ENCODE measurements around the gene IL19.
A peak's percentile ranks its signal among the peaks of the same experiment; 100 is the strongest.

IL19 gene

DNA sequence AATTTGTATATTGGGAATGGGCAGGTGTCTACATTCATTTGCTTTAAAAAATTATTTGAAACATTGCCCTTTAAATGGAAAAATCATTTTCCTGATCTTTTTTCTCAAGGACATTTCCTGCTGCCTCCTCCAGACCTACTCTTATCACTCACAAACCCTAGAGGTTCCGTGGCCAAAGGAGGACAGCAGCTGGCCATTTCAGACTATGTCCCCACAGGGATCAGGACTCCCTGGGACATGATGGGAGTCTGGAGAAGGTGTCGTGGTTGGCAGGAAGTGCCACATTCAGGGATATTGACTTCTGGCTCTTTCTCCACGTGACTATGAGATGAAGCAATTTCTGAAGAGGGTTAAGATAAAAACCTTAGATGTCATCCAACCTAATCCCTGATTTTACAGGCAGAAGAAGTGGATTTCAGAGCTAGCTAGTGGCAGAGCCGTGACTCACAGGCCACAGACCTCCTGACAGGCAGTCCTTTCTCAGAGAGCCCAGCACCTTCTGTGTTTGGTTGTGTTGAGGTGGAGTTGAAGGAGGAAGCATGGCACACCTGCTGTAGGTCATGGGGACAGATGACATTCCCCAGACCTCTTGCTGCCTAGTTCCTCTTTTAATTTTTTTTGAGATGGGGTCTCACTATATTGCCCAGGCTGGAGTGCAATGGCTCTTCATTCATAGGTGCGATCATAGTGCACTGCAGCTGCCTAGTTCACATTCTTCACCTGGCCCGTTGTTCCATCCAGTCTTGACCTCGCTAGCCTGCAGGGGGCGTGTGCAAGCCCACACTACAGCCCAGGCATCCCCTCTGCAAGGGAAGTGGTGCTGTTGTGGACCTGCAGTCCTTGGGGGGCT lies 27.2 kb downstream of the IL19 start:
- Mint-ChIP-seq H3K27ac (peak overlapping the region; percentile 53), H3K4me3 (peak overlapping the region; percentile 44), H3K36me3 (peaks cover 8% of the 10 kb centered on the region), H3K9me3 (no peaks in the 10 kb centered on the region), H3K4me1 (peaks cover 68% of the 10 kb centered on the region)
- peak; percentile 39 for ATAC-seq
- no peak for DNase-seq (ENCODE audit: low spot score in 2 of 2)

DNA sequence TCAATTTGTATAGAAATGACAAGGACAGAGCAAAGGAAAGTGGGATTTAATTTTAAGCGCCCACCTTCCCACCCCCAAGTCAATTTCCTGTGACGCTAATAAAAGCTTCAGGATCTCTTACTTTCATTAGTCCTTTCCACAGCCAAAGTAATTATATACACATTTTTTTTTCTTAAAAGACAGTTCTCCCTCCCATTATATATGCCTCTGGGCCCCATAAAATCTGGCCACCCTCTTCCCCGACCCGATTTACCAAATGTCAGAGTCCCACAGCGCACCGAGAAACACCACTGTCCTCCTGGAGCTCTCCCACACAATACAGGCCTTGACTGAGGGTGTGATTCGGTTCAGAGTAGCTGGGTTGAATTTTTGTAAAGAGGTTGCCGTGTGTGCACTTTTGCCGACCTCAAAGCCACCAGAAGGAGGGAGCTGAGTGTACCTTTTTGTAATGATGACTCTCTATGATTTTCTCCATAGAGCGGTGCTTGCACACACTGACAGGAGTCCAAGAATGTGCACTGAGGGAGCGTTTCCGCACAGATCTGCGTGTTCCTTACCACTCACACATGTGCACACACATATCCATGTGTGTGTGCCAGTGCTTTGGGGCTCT lies 27.9 kb downstream of the IL19 start:
- peak; percentile 63 for ATAC-seq
- peaks cover 73% of the 10 kb centered on the region for H3K4me1 Mint-ChIP-seq
- peaks cover 15% of the 10 kb centered on the region for H3K36me3 Mint-ChIP-seq
- H3K27ac Mint-ChIP-seq, result peak overlapping the region; percentile 53
- peak overlapping the region; percentile 44 for H3K4me3 Mint-ChIP-seq
- DNase-seq (ENCODE audit: low spot score in 2 of 2), result no peak
- H3K9me3 Mint-ChIP-seq, result no peaks in the 10 kb centered on the region

- ATAC-seq, result no peak
- peaks cover 73% of the 10 kb centered on the region for H3K4me1 Mint-ChIP-seq
- H3K9me3 Mint-ChIP-seq, result no peaks in the 10 kb centered on the region
Observed at GRCh38 chr1:206799311-206799710, 28.7 kb downstream of the IL19 start.

DNA sequence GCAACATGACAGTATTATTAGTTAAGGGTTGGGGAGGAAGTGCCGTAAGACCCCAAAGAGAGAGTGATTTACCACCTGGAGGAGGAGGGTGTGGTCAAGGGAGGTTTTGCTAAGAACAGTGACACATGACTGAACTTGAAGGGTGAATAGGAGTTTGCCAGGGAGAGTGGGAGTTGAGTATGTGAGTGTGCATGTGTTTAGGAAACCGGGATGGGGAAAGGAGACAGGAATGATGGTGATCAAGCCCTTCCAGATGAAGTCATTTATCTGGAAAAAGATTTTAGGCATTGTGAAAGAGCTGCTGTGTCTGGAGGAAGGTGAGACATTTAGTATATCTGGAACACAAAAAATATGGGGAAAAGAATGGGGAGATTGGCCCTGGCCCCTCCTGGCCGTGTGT lies 29.8 kb downstream of the IL19 start:
- Mint-ChIP-seq H3K4me3 (no peak overlapping the region), H3K36me3 (peaks cover 15% of the 10 kb centered on the region), H3K4me1 (peaks cover 77% of the 10 kb centered on the region), H3K9me3 (no peaks in the 10 kb centered on the region), H3K27ac (no peak overlapping the region)
- DNase-seq (ENCODE audit: low spot score in 2 of 2), result no peak
- ATAC-seq, result no peak

More at GRCh38 chr1:206799311-206799710, 28.7 kb downstream of the IL19 start:
- no peak for DNase-seq (ENCODE audit: low spot score in 2 of 2)
- no peak overlapping the region for H3K27ac Mint-ChIP-seq
- H3K36me3 Mint-ChIP-seq, result peaks cover 15% of the 10 kb centered on the region
- no peak overlapping the region for H3K4me3 Mint-ChIP-seq

- no peak overlapping the region for H3K4me3 Mint-ChIP-seq
- H3K27ac Mint-ChIP-seq, result no peak overlapping the region
- ATAC-seq (no peak), DNase-seq (ENCODE audit: low spot score in 2 of 2) (no peak)
- peaks cover 15% of the 10 kb centered on the region for H3K36me3 Mint-ChIP-seq
- H3K4me1 Mint-ChIP-seq, result peaks cover 82% of the 10 kb centered on the region
- H3K9me3 Mint-ChIP-seq, result no peaks in the 10 kb centered on the region
Observed at GRCh38 chr1:206800891-206801290, 30.3 kb downstream of the IL19 start.

DNA sequence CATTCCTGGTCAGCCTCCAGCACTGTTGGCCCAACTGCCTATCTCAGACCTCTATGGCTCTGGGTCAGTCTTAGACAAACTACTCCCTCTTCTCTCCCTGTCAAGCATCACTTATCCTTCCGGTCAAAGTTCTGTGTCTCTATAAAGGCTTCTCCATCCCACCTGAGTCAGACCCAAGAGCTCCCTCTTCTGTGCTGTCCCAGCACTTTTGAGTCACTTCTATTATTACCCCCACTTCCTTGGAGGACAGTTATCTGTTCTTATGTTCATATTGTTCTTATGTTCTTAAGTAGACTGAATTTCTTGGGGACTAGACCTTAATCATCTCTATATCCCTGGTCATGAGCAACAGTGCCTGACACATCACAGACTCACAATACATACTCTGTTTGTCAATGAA lies 30.9 kb downstream of the IL19 start:
- H3K4me1 Mint-ChIP-seq, result peaks cover 88% of the 10 kb centered on the region
- DNase-seq (ENCODE audit: low spot score in 2 of 2) (no peak), ATAC-seq (no peak)
- no peak overlapping the region for H3K4me3 Mint-ChIP-seq
- H3K36me3 Mint-ChIP-seq, result peaks cover 15% of the 10 kb centered on the region
- H3K9me3 Mint-ChIP-seq, result no peaks in the 10 kb centered on the region
- H3K27ac Mint-ChIP-seq, result peak overlapping the region; percentile 16

DNA sequence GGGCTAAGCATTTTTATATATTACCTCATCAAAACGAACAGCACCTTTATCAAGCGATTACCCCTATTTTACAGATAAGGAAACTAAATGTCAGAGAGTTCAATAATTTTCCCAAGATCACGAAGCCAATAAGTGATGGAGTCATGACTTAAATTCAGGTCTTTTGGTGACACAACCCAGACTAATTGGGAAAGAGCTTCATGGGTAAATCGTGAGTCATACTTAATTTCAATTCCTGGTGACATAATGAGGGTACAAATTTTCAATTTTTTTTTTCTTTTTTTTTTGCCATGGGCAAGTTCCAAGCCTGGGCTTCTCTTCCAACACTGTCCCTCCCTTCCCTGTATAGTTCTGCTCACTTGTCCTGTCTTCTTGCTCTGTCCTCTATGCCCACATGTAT lies 31.8 kb downstream of the IL19 start:
- peaks cover 15% of the 10 kb centered on the region for H3K36me3 Mint-ChIP-seq
- no peaks in the 10 kb centered on the region for H3K9me3 Mint-ChIP-seq
- peak overlapping the region; percentile 51 for H3K27ac Mint-ChIP-seq
- peaks cover 97% of the 10 kb centered on the region for H3K4me1 Mint-ChIP-seq
- H3K4me3 Mint-ChIP-seq, result peak overlapping the region; percentile 32
- DNase-seq (ENCODE audit: low spot score in 2 of 2) (no peak), ATAC-seq (no peak)

DNA sequence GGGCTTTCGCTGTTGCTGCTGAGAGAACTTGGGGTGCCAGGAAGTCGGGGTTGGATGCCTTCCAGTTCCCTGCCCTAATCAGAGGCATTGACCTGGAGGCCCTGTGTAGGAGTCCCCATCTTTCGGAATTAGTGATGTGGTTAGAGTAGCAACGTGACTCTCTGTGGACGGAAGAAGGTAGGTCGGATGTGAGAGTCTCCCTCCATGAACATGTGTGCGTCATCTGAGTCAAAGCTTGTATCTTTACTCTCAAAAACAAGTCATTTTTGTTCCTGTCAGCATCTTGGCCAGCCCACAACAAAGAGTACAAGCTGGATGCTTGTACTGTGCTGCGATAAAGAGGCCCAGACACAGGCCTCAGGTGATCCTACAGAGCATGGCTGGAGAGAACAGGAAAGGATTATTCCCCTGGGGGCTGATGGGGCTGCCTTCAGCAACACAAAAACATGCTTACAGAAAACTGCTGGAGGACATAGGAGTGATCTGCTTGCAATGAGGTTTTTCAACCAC lies 32.7 kb downstream of the IL19 start:
- peaks cover 15% of the 10 kb centered on the region for H3K36me3 Mint-ChIP-seq
- ATAC-seq (peak; percentile 94), DNase-seq (ENCODE audit: low spot score in 2 of 2) (peak; percentile 50 to 86)
- H3K9me3 Mint-ChIP-seq, result no peaks in the 10 kb centered on the region
- peak overlapping the region; percentile 32 for H3K4me3 Mint-ChIP-seq
- H3K27ac Mint-ChIP-seq, result peak overlapping the region; percentile 51
- peaks cover 94% of the 10 kb centered on the region for H3K4me1 Mint-ChIP-seq

- Mint-ChIP-seq H3K36me3 (peaks cover 9% of the 10 kb centered on the region), H3K27ac (peak overlapping the region; percentile 51), H3K4me3 (peak overlapping the region; percentile 32), H3K9me3 (no peaks in the 10 kb centered on the region), H3K4me1 (peaks cover 92% of the 10 kb centered on the region)
- DNase-seq (ENCODE audit: low spot score in 2 of 2) (no peak), ATAC-seq (no peak)
Observed at GRCh38 chr1:206804156-206804737, 33.7 kb downstream of the IL19 start.

DNA sequence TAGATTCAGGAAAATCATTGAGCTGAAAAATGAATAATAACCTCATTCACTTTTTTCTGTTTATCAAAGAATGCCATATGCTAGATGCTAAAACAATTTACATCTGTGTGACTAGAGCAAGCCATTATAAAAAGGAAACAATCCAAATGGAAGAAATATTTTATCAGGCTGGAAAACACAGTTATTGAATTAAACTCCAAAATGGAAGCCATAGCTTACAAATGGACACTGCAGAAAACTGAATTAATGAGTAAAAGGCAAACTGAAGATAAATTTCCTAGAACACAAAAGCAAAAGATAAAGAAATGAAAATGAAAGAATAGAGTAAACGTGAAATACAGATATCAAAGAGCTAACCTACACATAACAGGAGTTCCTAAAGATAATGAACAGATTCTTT lies 34.8 kb downstream of the IL19 start:
- Mint-ChIP-seq H3K4me3 (peak overlapping the region; percentile 2), H3K4me1 (peaks cover 81% of the 10 kb centered on the region), H3K36me3 (peaks cover 9% of the 10 kb centered on the region), H3K9me3 (no peaks in the 10 kb centered on the region), H3K27ac (no peak overlapping the region)
- no peak for DNase-seq (ENCODE audit: low spot score in 2 of 2)
- no peak for ATAC-seq

DNA sequence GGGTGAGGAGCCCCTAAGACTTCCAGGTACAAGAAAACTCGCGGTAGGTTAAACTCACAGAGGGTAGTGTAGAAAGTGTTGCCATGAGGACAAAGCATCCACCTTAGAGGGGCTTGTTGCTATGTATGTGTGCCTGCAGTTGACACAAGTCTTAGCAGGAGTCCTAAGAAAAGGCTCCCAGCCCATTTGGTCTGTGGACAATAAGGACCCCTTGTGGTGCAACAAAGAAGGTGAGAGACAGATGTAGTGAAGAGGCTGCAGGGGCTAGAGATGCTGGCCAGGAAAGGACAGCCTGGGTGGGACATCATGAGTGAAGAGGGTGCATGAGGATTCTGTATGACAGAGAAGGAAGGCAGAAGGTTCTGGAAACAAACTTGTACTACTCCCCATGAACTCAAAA lies 38.0 kb downstream of the IL19 start:
- peak in 1 of 2 donors; percentile 36 for DNase-seq (ENCODE audit: low spot score in 2 of 2)
- no peak overlapping the region for H3K27ac Mint-ChIP-seq
- H3K36me3 Mint-ChIP-seq, result no peaks in the 10 kb centered on the region
- H3K4me1 Mint-ChIP-seq, result peaks cover 52% of the 10 kb centered on the region
- ATAC-seq, result peak; percentile 93
- H3K4me3 Mint-ChIP-seq, result no peak overlapping the region
- H3K9me3 Mint-ChIP-seq, result no peaks in the 10 kb centered on the region

DNA sequence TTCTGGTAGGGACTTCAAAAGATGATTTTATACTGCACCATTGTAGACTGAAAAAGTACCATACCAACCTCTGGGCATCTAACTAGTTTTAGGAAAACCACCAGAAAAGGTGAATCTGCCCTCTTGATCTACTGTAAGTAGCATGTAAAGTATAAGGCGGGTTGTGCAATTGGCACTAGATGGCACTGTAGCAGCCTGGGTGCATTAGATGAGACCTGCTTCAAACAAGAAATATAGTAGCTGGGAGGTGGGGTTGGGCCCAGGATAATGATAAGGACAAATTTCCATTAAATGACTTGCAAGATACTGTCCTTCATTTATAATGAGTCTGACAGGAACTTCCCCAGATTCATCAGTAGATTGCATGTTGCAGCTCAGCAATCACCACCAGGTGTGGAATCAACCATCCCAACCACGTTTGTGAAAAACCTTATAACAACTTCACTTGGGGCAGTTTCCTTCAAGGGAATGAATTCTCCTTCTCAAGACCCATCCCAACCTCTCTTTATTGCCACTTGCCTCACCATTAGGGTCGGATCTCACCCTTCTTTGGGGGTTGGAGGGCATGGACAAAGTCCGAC lies 39.0 kb downstream of the IL19 start:
- Mint-ChIP-seq H3K4me1 (peaks cover 43% of the 10 kb centered on the region), H3K27ac (no peak overlapping the region), H3K36me3 (no peaks in the 10 kb centered on the region), H3K9me3 (no peaks in the 10 kb centered on the region), H3K4me3 (no peak overlapping the region)
- no peak for DNase-seq (ENCODE audit: low spot score in 2 of 2)
- ATAC-seq, result no peak

DNA sequence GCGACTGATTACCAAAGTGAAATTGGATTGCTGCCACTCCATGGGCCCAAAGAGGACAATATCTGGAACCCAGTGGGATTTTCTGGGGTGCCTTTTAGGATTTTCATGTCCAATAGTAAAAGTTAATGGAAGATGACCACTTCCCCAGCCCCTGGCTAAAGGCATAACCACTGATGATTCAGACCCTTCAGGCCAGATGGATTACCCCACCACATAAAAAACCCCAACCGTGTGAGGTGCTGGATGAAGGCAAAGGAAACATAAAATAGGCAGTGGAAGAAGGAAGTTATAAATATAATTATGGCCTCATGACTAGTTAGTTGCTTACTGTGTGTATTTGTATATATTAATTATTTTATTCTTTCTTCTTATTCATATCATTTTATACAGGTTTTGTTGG lies 41.9 kb downstream of the IL19 start:
- H3K4me1 Mint-ChIP-seq, result peaks cover 42% of the 10 kb centered on the region
- H3K9me3 Mint-ChIP-seq, result no peaks in the 10 kb centered on the region
- H3K36me3 Mint-ChIP-seq, result no peaks in the 10 kb centered on the region
- no peak overlapping the region for H3K4me3 Mint-ChIP-seq
- no peak for DNase-seq (ENCODE audit: low spot score in 2 of 2)
- H3K27ac Mint-ChIP-seq, result no peak overlapping the region
- no peak for ATAC-seq

DNA sequence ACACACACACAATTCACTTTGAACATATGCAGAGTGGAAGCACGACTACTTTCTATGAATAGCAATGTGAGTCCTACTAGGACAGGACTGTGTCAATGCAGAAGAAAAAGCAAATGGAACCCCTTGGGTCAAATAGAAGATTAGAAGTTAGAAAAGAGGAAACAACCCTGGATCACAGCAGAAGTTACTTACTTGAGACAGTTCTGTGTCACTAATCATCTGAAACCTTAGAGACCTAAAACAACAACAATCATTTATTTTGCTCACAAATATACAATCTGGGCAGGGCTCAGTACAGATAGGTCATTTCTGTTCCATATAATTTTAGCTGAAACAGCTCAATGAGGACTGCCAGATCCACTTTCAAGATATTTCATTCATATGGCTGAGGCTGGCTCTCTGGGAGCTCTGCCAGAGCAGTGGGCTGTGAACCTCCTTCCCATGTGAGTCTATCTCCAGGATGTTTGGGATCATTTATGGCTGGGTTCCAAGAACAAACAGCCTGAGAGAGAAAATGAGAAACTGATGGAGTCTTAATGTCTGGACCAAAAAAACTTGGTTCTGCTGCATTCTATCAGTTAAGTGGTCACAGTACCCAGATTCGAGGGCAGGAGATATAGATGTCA lies 44.3 kb downstream of the IL19 start:
- no peak overlapping the region for H3K27ac Mint-ChIP-seq
- no peak for DNase-seq (ENCODE audit: low spot score in 2 of 2)
- no peak for ATAC-seq
- H3K9me3 Mint-ChIP-seq, result no peaks in the 10 kb centered on the region
- no peak overlapping the region for H3K4me3 Mint-ChIP-seq
- H3K36me3 Mint-ChIP-seq, result no peaks in the 10 kb centered on the region
- H3K4me1 Mint-ChIP-seq, result peaks cover 30% of the 10 kb centered on the region

Data from stimulated activated effector memory CD8-positive, alpha-beta T cell treated with anti-CD3 and anti-CD28 coated beads, Interleukin-12 subunit alpha, Interleukin-12 subunit beta, amount 100 ng/mL, for 72 hours (primary cell).